ENCODE measurements around the gene MORC2. TPM values are rescaled to one million over a fixed set of nuclear protein-coding genes. Genes with fewer than 3 reads are reported as not detected.

Gene MORC2
- total and polyA plus RNA-seq, 7 donors = 15.6 to 35.9 (median 27.0) TPM

DNA sequence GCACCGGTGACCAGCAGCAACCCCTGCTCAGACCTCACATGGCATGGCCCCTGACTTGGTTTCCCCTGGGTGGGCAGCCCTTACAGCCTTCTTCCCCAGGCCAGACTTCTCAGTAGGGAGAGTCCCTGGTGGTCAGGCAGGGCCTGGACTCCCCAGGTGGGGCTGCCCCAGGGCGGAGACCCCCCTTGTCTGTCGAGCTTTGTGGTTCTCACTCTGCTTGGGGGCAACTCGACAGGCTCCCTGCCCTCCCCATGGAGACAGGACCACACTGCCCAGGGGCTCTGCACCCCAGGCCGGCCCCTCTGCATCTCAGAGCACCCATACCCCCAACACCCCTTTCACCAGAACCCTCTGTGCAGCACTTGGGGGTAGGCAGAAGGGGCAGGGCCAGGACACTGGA is 87.7 kb downstream of the MORC2 start:
- Histone ChIP-seq H3K27me3 (ENCODE audit: insufficient read depth in 3 of 3, low read length in 2 of 3) (no peaks in the 10 kb centered on the region), H3K4me1 (peaks cover 12% of the 10 kb centered on the region), H3K4me3 (no peak overlapping the region), H3K36me3 (ENCODE audit: insufficient read depth in 1 of 2, low read depth in 1 of 2) (no peaks in the 10 kb centered on the region), H3K9me3 (no peaks in the 10 kb centered on the region), H3K27ac (no peak overlapping the region)
- intact Hi-C loops (cut with DNase I) = no loop called here
- TF ChIP-seq, protein P1, sequence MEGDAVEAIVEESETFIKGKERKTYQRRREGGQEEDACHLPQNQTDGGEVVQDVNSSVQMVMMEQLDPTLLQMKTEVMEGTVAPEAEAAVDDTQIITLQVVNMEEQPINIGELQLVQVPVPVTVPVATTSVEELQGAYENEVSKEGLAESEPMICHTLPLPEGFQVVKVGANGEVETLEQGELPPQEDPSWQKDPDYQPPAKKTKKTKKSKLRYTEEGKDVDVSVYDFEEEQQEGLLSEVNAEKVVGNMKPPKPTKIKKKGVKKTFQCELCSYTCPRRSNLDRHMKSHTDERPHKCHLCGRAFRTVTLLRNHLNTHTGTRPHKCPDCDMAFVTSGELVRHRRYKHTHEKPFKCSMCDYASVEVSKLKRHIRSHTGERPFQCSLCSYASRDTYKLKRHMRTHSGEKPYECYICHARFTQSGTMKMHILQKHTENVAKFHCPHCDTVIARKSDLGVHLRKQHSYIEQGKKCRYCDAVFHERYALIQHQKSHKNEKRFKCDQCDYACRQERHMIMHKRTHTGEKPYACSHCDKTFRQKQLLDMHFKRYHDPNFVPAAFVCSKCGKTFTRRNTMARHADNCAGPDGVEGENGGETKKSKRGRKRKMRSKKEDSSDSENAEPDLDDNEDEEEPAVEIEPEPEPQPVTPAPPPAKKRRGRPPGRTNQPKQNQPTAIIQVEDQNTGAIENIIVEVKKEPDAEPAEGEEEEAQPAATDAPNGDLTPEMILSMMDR (IDR thresholded peaks at IDR 0.05) = no peak
- no peak for ATAC-seq
- peak in 1 of 2 donors; percentile 38 for DNase-seq
- 87 to 92% (median 89%) methylated on average over 4 to 5 of the region's 5 CpGs for WGBS, 3 donors

DNA sequence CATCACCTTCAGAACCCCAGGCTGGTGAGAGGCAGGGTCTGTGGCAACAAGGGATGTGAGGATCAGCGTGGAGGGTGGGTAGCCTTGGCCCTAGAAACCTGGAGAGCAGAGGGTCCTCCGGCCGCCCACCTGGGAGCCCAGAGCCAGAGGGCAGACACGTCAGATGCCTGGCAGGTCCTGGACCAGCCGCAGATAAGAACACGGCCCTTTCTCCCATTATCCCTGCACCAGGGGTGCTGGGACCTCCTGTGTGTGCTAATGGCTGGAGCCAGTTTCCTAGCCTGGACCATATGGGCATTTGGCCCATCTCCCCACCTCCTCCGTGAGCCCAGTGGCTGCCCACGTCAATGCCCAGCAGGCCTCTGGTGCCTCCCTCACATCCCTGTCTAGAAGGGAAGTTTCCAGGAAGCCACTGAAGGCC is 88.4 kb downstream of the MORC2 start:
- WGBS, 3 donors = 90 to 94% (median 92%) methylated on average over 7 to 8 of the region's 8 CpGs
- peaks cover 12% of the 10 kb centered on the region for H3K4me1 ChIP-seq
- H3K4me3 ChIP-seq = no peak overlapping the region
- no peak for ATAC-seq
- no peak overlapping the region for H3K27ac ChIP-seq
- no peaks in the 10 kb centered on the region for H3K36me3 ChIP-seq (ENCODE audit: insufficient read depth in 1 of 2, low read depth in 1 of 2)
- DNase-seq = no peak
- H3K9me3 ChIP-seq = no peaks in the 10 kb centered on the region
- TF ChIP-seq, protein P1 (IDR thresholded peaks at IDR 0.05) = no peak
- intact Hi-C loops (cut with DNase I) = no loop called here
- no peaks in the 10 kb centered on the region for H3K27me3 ChIP-seq (ENCODE audit: insufficient read depth in 3 of 3, low read length in 2 of 3)

DNA sequence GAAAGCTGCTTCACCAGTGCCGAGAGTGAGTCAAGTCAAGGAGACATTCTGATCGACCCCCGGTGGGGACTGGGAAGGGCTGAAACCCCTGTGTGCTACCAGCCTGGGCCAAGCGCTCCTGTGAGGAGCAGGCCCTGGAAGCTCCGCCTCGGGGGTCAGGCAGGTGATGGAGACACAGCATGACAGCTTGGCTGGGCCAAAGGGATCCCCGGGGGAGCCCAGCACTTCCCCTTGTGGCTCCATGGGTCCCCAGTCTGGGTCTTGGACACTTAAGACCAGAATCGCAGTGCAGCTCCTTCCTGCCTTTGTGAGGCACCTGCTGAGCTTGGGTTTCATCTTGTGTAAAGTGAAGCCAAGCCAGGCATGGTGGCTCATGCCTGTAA is 89.2 kb downstream of the MORC2 start:
- Histone ChIP-seq H3K4me1 (peaks cover 12% of the 10 kb centered on the region), H3K27me3 (ENCODE audit: insufficient read depth in 3 of 3, low read length in 2 of 3) (no peaks in the 10 kb centered on the region), H3K36me3 (ENCODE audit: insufficient read depth in 1 of 2, low read depth in 1 of 2) (no peaks in the 10 kb centered on the region), H3K4me3 (no peak overlapping the region), H3K9me3 (no peaks in the 10 kb centered on the region), H3K27ac (no peak overlapping the region)
- TF ChIP-seq, protein P1 (IDR thresholded peaks at IDR 0.05) = no peak
- no peak for DNase-seq
- intact Hi-C loops (cut with DNase I) = no loop called here
- no peak for ATAC-seq
- 56 to 77% (median 61%) methylated on average over 8 of the region's 8 CpGs for WGBS, 3 donors

DNA sequence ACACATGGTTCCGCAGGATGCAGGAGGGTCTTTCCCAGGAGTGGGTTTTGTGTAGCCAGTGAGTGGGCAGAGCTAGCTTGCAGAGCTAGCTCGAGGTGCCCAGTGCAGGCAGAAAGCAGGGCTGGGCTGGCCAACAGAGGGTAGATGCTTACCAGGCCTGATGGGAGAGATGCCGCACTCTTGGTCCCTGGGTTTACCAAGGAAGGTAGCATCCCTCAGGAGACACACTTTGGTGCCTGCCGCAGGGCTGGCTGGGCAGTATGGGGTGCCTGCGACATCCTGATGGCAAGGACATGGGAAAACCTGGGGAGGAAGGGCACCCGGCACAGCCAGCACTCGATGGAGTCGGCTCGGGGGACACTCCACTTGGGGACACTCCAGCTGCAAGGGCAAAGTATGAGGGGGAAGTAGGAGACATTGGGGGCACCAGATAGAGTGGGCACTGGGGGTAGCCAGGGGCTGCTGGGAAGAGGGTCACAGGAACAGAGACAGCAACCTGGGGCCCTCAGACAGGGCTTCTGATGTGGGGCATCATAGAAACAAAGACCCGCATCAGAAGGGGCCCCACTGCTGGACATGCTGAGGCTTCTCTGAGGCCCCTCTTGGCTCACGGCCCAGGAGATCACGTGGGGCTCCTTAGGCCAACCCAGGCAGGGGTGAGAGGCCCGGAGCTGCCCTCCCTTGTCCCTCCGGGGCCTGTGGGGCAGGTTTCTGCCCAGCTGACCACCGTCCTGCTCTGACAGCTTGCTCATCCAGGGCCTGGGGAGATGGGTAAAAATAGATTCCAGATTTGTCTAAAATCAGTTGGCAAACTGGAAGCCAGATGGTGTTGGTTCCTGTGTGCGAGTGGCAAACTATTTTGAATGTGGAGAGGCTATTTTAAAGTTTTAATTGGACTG is 89.8 kb downstream of the MORC2 start:
- TF ChIP-seq, protein P1 (IDR thresholded peaks at IDR 0.05) = no peak
- intact Hi-C loops (cut with DNase I) = no loop called here
- Histone ChIP-seq H3K4me3 (no peak overlapping the region), H3K36me3 (ENCODE audit: insufficient read depth in 1 of 2, low read depth in 1 of 2) (no peaks in the 10 kb centered on the region), H3K4me1 (peaks cover 12% of the 10 kb centered on the region), H3K27me3 (ENCODE audit: insufficient read depth in 3 of 3, low read length in 2 of 3) (no peaks in the 10 kb centered on the region), H3K27ac (no peak overlapping the region), H3K9me3 (no peaks in the 10 kb centered on the region)
- DNase-seq (no peak), ATAC-seq (no peak)
- WGBS, 3 donors = 70 to 75% (median 70%) methylated on average over 16 of the region's 16 CpGs
